ENCODE measurements around the gene ZNF48. TPM values are rescaled to one million over a fixed set of nuclear protein-coding genes. Genes with fewer than 3 reads are reported as not detected.

The ZNF48 gene
- polyA plus RNA-seq, 1 of the 3 experiments (the other 2 are of a cell fraction): 8.8 TPM

- Histone ChIP-seq H3F3A (replicated peaks; ENCODE audit: insufficient read depth) (peaks cover 25% of the 10 kb centered on the region), H3K9ac (no peak overlapping the region), H3K9me3 (no peaks in the 10 kb centered on the region), H3K27ac (ENCODE audit: low read depth in 2 of 2, low read length in 1 of 2) (peak overlapping the region in 1 of 2 experiments; percentile 30; a peak in 2 of 4 replicates), H3K79me2 (ENCODE audit: insufficient read depth) (peaks cover 9% of the 10 kb centered on the region; the same call in 1 of the 2 replicates), H3K4me1 (ENCODE audit: control insufficient read depth in 1 of 2, insufficient read depth in 2 of 2, low read depth in 1 of 2, low read length in 1 of 2) (peaks cover 0 to 13% of the 10 kb centered on the region in 2 experiments; a peak in 1 of 4 replicates), H3K4me2 (0 out of 2 replicates have a peak overlapping the region, but pooled peaks have one; percentile 50), H4K20me1 (ENCODE audit: insufficient read depth) (peaks cover 4% of the 10 kb centered on the region; the same call in 1 of the 2 replicates), H3K4me3 (ENCODE audit: low read depth in 2 of 2, low read length in 1 of 2) (peak overlapping the region; percentile 12 to 40; a peak in 3 of 4 replicates), H2AFZ (ENCODE audit: low read depth) (no peak overlapping the region), H3K9me2 (no peaks in the 10 kb centered on the region), H3K27me3 (ENCODE audit: insufficient read depth) (no peaks in the 10 kb centered on the region), H3K36me3 (replicated peaks in 1 of 2; ENCODE audit: control insufficient read depth in 1 of 2, insufficient read depth in 2 of 2, low read length in 1 of 2) (peaks cover 7 to 27% of the 10 kb centered on the region in 2 experiments)
- CTCF ChIA-PET: interaction anchor here (0.8 to 4.0 kb wide), 12 partner anchors 9 to 603 kb away, joined by 3 to 24 read pairs (median 4); partner anchors contain the start of genes DCTPP1, PAGR1 and ZNF771
- POLR2A ChIA-PET: interaction anchor here (0.6 to 1.5 kb wide), 8 partner anchors 9 to 154 kb away, joined by 3 to 15 read pairs (median 6); partner anchors contain the start of genes DCTPP1, TBC1D10B, ZNF48 and ZNF771
- no peak for DNase-seq
- WGBS (ENCODE audit: low lambda C conversion rate): 94% methylated on average over 17 of the region's 31 CpGs
- TF ChIP-seq CTCF (IDR thresholded peaks at IDR 0.05) (no peak), YY1 (IDR thresholded peaks at IDR 0.05; ENCODE audit: low read depth) (no peak), NRF1 (IDR thresholded peaks at IDR 0.05; ENCODE audit: low read depth, low read length) (no peak), SIN3A (IDR thresholded peaks at IDR 0.05; ENCODE audit: borderline replicate concordance, low read depth, low read length) (no peak), FOXM1 (IDR thresholded peaks at IDR 0.05; ENCODE audit: low read depth) (no peak), RFX5 (IDR thresholded peaks at IDR 0.05; ENCODE audit: low read length) (no peak), TAF1 (IDR thresholded peaks at IDR 0.05; ENCODE audit: borderline replicate concordance, low read depth, low read length) (no peak), NFIC (IDR thresholded peaks at IDR 0.05; ENCODE audit: borderline replicate concordance) (no peak), TCF12 (IDR thresholded peaks at IDR 0.05) (no peak), MXI1 (IDR thresholded peaks at IDR 0.05; ENCODE audit: low read depth, low read length) (no peak), CHD2 (IDR thresholded peaks at IDR 0.05; ENCODE audit: low read length, partially characterized antibody) (no peak), FOSL2 (IDR thresholded peaks at IDR 0.05; ENCODE audit: borderline replicate concordance, low read depth) (no peak)
- TF ChIP-seq, protein P1, sequence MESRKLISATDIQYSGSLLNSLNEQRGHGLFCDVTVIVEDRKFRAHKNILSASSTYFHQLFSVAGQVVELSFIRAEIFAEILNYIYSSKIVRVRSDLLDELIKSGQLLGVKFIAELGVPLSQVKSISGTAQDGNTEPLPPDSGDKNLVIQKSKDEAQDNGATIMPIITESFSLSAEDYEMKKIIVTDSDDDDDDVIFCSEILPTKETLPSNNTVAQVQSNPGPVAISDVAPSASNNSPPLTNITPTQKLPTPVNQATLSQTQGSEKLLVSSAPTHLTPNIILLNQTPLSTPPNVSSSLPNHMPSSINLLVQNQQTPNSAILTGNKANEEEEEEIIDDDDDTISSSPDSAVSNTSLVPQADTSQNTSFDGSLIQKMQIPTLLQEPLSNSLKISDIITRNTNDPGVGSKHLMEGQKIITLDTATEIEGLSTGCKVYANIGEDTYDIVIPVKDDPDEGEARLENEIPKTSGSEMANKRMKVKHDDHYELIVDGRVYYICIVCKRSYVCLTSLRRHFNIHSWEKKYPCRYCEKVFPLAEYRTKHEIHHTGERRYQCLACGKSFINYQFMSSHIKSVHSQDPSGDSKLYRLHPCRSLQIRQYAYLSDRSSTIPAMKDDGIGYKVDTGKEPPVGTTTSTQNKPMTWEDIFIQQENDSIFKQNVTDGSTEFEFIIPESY (IDR thresholded peaks at IDR 0.05; ENCODE audit: borderline replicate concordance, low read depth): no peak
- TF ChIP-seq, protein P2, sequence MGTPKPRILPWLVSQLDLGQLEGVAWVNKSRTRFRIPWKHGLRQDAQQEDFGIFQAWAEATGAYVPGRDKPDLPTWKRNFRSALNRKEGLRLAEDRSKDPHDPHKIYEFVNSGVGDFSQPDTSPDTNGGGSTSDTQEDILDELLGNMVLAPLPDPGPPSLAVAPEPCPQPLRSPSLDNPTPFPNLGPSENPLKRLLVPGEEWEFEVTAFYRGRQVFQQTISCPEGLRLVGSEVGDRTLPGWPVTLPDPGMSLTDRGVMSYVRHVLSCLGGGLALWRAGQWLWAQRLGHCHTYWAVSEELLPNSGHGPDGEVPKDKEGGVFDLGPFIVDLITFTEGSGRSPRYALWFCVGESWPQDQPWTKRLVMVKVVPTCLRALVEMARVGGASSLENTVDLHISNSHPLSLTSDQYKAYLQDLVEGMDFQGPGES (IDR thresholded peaks at IDR 0.05; ENCODE audit: low read depth, low read length): no peak
- TF ChIP-seq, protein P3, sequence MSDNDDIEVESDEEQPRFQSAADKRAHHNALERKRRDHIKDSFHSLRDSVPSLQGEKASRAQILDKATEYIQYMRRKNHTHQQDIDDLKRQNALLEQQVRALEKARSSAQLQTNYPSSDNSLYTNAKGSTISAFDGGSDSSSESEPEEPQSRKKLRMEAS (IDR thresholded peaks at IDR 0.05; ENCODE audit: low read depth): no peak
Measured at GRCh38 chr16:30418350-30419181, 23.3 kb downstream of the ZNF48 start.

Measured in SK-N-SH (cell line).